PC-3 (cell line): ENCODE results near the gene UEVLD. TPM values are rescaled to one million over a fixed set of nuclear protein-coding genes. Genes with fewer than 3 reads are reported as not detected.

Experiments
- ATAC-seq: fragments of 200-7000 bp; cut with Tn5 transposase; 2 replicates; pipeline ENCODE4 v1.9.1; 2020; ENCODE audit warnings: mild to moderate bottlenecking, moderate library complexity
- BruUV-seq: library from RNA; stranded (reverse); fragments of 400-500 nt; replicated peaks from 2 replicates; lab custom pipeline; 2021; lab: Mats Ljungman, UMichigan
- CTCF ChIA-PET: fragments of 300-600 bp; sonication (Branson Sonifier 250); formaldehyde crosslinking; loops from one replicate; lab custom pipeline; 2022; ENCODE audit warnings: antibody characterized with exemption; lab: Charles Lee
- POLR2A ChIA-PET: fragments of 300-600 bp; sonication (Branson Sonifier 250); formaldehyde crosslinking; loops from one replicate; lab custom pipeline; 2022; ENCODE audit warnings: antibody characterized with exemption; ENCODE audit not compliant: unreplicated experiment; lab: Charles Lee
- DNase-seq: peaks from one replicate; pipeline ENCODE4 v3.0.0-alpha.2; 2015
- H2AFZ ChIP-seq: fragments of 300-600 bp; sonication (generic); 2 replicates; pipeline ENCODE4 v1.6.0; 2016; ENCODE audit warnings: antibody characterized with exemption, low read length
- H3F3A ChIP-seq: fragments of 300-600 bp; sonication (generic); one replicate; pipeline ENCODE4 v1.6.0; 2017; ENCODE audit warnings: antibody characterized with exemption, low read length, control low read depth, mild to moderate bottlenecking; ENCODE audit not compliant: unreplicated experiment
- H3K27ac ChIP-seq: fragments of 300-600 bp; sonication (generic); 2 replicates; pipeline ENCODE4 v1.5.1; 2016; ENCODE audit warnings: mild to moderate bottlenecking, low read length
- H3K27me3 ChIP-seq: fragments of 300-600 bp; sonication (generic); 2 replicates; pipeline ENCODE4 v1.6.1; 2016; ENCODE audit warnings: low read length, mixed read lengths
- H3K36me3 ChIP-seq: fragments of 300-600 bp; sonication (generic); 2 replicates; pipeline ENCODE4 v1.6.1; 2016; ENCODE audit warnings: low read depth, mixed run types, low read length, mixed read lengths
- H3K4me1 ChIP-seq: fragments of 300-600 bp; sonication (generic); 2 replicates; pipeline ENCODE4 v1.5.1; 2016; ENCODE audit warnings: low read length; ENCODE audit not compliant: insufficient read depth
- H3K4me2 ChIP-seq: fragments of 300-600 bp; sonication (generic); 2 replicates; pipeline ENCODE4 v1.6.0; 2016; ENCODE audit warnings: low read length
- H3K4me3 ChIP-seq: fragments of 300-600 bp; sonication (generic); 2 replicates; pipeline ENCODE4 v1.5.1; 2016; ENCODE audit warnings: mild to moderate bottlenecking, low read length, mixed read lengths
- H3K79me2 ChIP-seq: fragments of 300-600 bp; sonication (generic); 2 replicates; pipeline ENCODE4 v1.6.1; 2017; ENCODE audit warnings: low read length, mixed read lengths
- H3K9ac ChIP-seq: fragments of 300-600 bp; sonication (generic); 2 replicates; pipeline ENCODE4 v1.6.0; 2016; ENCODE audit warnings: mild to moderate bottlenecking, low read length
- H3K9me2 ChIP-seq: fragments of 300-600 bp; sonication (generic); replicated peaks from 2 replicates; pipeline ENCODE4 v1.6.1; 2016; ENCODE audit warnings: mixed run types, low read length, mixed read lengths
- H3K9me3 ChIP-seq: fragments of 300-600 bp; sonication (generic); 2 replicates; pipeline ENCODE4 v1.6.1; 2016; ENCODE audit warnings: low read length, mixed read lengths
- H4K20me1 ChIP-seq: fragments of 300-600 bp; sonication (generic); 2 replicates; pipeline ENCODE4 v1.6.1; 2016; ENCODE audit warnings: low read length, mixed read lengths
- EZH2 ChIP-seq: fragments of 300-600 bp; sonication (generic); IDR thresholded peaks from one replicate; pipeline ENCODE4 v1.6.1; 2017; ENCODE audit warnings: antibody characterized with exemption, mild to moderate bottlenecking, low read length; ENCODE audit not compliant: unreplicated experiment
- EZH2phosphoT487 ChIP-seq: fragments of 300-600 bp; sonication (generic); IDR thresholded peaks from 2 replicates; pipeline ENCODE4 v1.6.1; 2018; ENCODE audit warnings: mild to moderate bottlenecking, antibody characterized with exemption, low read length, borderline replicate concordance
- intact Hi-C: fragments of 100-400 bp; cut with micrococcal nuclease; formaldehyde crosslinking; loops from 2 replicates; pipeline ENCODE4 v1.9.0; 2023
- total RNA-seq: library from RNA; depleted of rRNA; stranded (reverse); fragments of >200 nt; gene quantifications from 2 replicates; pipeline ENCODE4 v1.2.3, GENCODE V29; 2014
- TF ChIP-seq, protein P1 (sequence below): fragments of 300-600 bp; sonication (generic); conservative IDR thresholded peaks from 2 replicates; pipeline ENCODE4 v1.5.1; 2017; ENCODE audit warnings: antibody characterized with exemption, low read depth, mild to moderate bottlenecking, low read length

UEVLD gene
- total RNA-seq, 1 experiment from 2014 or later: 22.2 TPM

DNA sequence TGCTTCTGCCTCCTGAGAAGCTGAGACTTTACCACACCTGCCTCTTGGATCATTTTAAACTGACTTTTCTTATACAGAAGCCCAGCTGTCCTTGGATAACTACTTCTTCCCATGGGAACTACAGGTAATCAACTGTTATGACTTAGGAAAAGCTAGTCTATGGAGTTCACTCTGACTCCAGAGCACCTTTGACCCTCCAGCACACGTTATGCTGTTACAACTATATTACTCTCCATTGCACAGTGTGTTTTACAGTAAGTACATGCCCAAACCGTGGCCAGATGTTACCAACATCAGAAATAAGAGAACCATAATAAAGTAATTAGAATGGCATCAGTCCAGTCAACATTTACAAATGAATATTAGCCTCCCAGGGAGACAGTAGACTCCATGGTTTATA, 40.5 kb downstream of the UEVLD start:
- CTCF ChIA-PET: no interaction called here
- H3K9me2 ChIP-seq: no peaks in the 10 kb centered on the region
- POLR2A ChIA-PET: no interaction called here
- H3K36me3 ChIP-seq: peaks cover 5% of the 10 kb centered on the region; the same call in 1 of the 2 replicates
- H3K4me2 ChIP-seq: no peak overlapping the region
- intact Hi-C loops: no loop called here
- H3F3A ChIP-seq: no peaks in the 10 kb centered on the region
- H3K27ac ChIP-seq: no peak overlapping the region
- no peak overlapping the region for H3K4me3 ChIP-seq
- no peak overlapping the region for H2AFZ ChIP-seq
- BruUV-seq: no TSS peak
- H3K27me3 ChIP-seq: no peaks in the 10 kb centered on the region
- no peaks in the 10 kb centered on the region for H3K79me2 ChIP-seq
- H3K4me1 ChIP-seq: no peaks in the 10 kb centered on the region
- no peak for TF ChIP-seq EZH2
- no peak for TF ChIP-seq EZH2phosphoT487
- TF ChIP-seq, protein P1, sequence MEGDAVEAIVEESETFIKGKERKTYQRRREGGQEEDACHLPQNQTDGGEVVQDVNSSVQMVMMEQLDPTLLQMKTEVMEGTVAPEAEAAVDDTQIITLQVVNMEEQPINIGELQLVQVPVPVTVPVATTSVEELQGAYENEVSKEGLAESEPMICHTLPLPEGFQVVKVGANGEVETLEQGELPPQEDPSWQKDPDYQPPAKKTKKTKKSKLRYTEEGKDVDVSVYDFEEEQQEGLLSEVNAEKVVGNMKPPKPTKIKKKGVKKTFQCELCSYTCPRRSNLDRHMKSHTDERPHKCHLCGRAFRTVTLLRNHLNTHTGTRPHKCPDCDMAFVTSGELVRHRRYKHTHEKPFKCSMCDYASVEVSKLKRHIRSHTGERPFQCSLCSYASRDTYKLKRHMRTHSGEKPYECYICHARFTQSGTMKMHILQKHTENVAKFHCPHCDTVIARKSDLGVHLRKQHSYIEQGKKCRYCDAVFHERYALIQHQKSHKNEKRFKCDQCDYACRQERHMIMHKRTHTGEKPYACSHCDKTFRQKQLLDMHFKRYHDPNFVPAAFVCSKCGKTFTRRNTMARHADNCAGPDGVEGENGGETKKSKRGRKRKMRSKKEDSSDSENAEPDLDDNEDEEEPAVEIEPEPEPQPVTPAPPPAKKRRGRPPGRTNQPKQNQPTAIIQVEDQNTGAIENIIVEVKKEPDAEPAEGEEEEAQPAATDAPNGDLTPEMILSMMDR: no peak
- H4K20me1 ChIP-seq: no peaks in the 10 kb centered on the region
- H3K9me3 ChIP-seq: no peaks in the 10 kb centered on the region
- H3K9ac ChIP-seq: no peak overlapping the region
- ATAC-seq (no peak), DNase-seq (no peak)

DNA sequence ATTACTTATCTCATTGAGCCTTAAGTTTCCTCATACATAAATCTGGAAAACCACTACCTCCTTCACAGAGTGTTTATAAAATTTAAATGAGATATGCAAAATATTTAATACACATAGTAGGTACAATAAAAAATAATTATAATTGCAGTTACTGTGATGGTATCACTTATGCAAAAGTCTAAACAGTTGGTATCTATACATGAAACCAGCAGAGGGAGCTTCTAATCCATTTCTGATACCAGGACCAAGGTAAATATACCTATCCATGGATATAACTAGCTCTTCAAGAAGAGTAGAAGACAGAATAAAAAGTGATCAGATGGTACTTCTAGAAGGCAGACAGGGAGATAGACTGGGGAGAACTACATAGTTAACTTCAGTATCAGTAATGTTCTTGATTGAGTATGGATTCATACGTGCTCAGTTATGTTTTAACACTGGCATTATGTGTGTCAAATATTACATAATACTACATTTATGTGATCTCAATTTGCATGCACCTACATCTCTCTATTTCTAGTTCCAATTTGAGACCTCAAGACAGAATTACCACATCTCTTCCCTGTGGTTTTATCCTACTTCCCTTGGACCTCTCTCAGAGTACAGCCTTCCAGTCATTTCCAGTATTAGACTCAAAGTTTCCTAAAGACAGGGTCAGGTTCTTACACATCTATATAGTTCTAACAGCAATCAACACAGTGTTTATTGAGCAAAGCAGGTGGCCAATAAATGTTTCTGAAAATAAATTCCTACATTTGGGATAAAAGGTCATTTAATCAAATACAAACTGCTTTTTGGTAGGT, 48.1 kb downstream of the UEVLD start:
- intact Hi-C loops: loop anchor here (1.0 to 5.0 kb wide), 4 partner anchors 77 to 313 kb away; no protein-coding TSS in a partner anchor
- no peak overlapping the region for H3K27ac ChIP-seq
- no peak overlapping the region for H2AFZ ChIP-seq
- H3K9ac ChIP-seq: no peak overlapping the region
- H3K9me2 ChIP-seq: no peaks in the 10 kb centered on the region
- no peaks in the 10 kb centered on the region for H3K4me1 ChIP-seq
- ATAC-seq (peak; percentile 88), DNase-seq (peak; percentile 57)
- no peak overlapping the region for H3K4me3 ChIP-seq
- ChIA-PET CTCF (interaction anchor here (0.6 to 1.5 kb wide), 5 partner anchors 14 to 224 kb away, joined by 3 to 10 read pairs (median 3); no protein-coding TSS in a partner anchor), POLR2A (no interaction called here)
- no peaks in the 10 kb centered on the region for H3K27me3 ChIP-seq
- no TSS peak for BruUV-seq
- no peaks in the 10 kb centered on the region for H4K20me1 ChIP-seq
- TF ChIP-seq, protein P1: peak; percentile 80
- TF ChIP-seq EZH2phosphoT487: no peak
- H3K4me2 ChIP-seq: no peak overlapping the region
- H3F3A ChIP-seq: no peaks in the 10 kb centered on the region
- H3K9me3 ChIP-seq: no peaks in the 10 kb centered on the region
- peaks cover 4% of the 10 kb centered on the region; the same call in 1 of the 2 replicates for H3K36me3 ChIP-seq
- no peaks in the 10 kb centered on the region for H3K79me2 ChIP-seq

DNA sequence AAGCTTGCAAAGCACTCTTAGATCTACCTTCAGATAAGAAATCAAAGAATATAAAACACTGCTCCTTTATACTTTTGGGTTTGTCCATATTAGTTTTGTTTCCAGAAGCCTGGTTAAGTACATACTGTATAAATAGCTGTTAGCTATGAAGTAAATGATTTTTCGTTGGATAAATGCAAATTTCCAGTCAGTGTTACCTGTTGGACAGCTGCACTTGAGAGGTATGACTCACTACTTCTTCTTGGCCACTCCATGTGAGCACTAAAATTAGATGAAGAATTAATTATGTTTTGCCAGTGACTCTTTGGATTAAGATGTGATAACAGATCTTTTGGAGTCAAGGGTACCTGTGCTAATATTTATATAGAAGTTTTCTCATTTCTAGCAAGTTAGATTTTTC, 52.3 kb downstream of the UEVLD start:
- Histone ChIP-seq H3K9ac (no peak overlapping the region), H3K79me2 (no peaks in the 10 kb centered on the region), H3K27me3 (no peaks in the 10 kb centered on the region), H3K9me3 (no peaks in the 10 kb centered on the region), H3F3A (no peaks in the 10 kb centered on the region), H3K36me3 (peaks cover 4% of the 10 kb centered on the region; the same call in 1 of the 2 replicates), H4K20me1 (no peaks in the 10 kb centered on the region), H3K4me3 (no peak overlapping the region), H2AFZ (no peak overlapping the region), H3K4me2 (no peak overlapping the region), H3K27ac (no peak overlapping the region), H3K9me2 (no peaks in the 10 kb centered on the region), H3K4me1 (peaks cover 5% of the 10 kb centered on the region)
- POLR2A ChIA-PET: interaction anchor here (0.7 kb wide), 1 partner anchor 152 kb away, joined by 7 read pairs; no protein-coding TSS in a partner anchor
- ATAC-seq (peak; percentile 40), DNase-seq (peak; percentile 1)
- no TSS peak for BruUV-seq
- TF ChIP-seq EZH2 (no peak), EZH2phosphoT487 (no peak)
- TF ChIP-seq, protein P1: no peak
- intact Hi-C loops: no loop called here
- CTCF ChIA-PET: interaction anchor here (0.6 kb wide), 1 partner anchor 186 kb away, joined by 3 read pairs; no protein-coding TSS in a partner anchor
